AG10803 (cell line): ENCODE measurements around the gene NR3C2.

Experiments used
- DNase-seq: peaks from one replicate; pipeline ENCODE4 v3.0.0; 2010; ENCODE audit warnings: low read depth
- H3K4me3 ChIP-seq: 2 replicates; pipeline ENCODE4 v1.5.1; 2011; ENCODE audit warnings: mild to moderate bottlenecking, low read length, control low read depth
- CTCF ChIP-seq: conservative IDR thresholded peaks from 2 replicates; pipeline ENCODE4 v1.5.1; 2011; ENCODE audit warnings: mild to moderate bottlenecking, low read length, control low read depth, inconsistent platforms

The NR3C2 gene

GRCh38 chr4:148059617-148060180 lies 382.5 kb downstream of the NR3C2 start:
- H3K4me3 ChIP-seq, result no peak overlapping the region
- DNase-seq, result no peak

GRCh38 chr4:148057984-148058859 lies 384.0 kb downstream of the NR3C2 start:
- no peak overlapping the region for H3K4me3 ChIP-seq

More at GRCh38 chr4:148059617-148060180, 382.5 kb downstream of the NR3C2 start:
- TF ChIP-seq CTCF, result no peak

GRCh38 chr4:148057516-148057915 lies 384.7 kb downstream of the NR3C2 start:
- no peak for DNase-seq
- H3K4me3 ChIP-seq, result no peak overlapping the region
- no peak for TF ChIP-seq CTCF

More at GRCh38 chr4:148057984-148058859, 384.0 kb downstream of the NR3C2 start:
- DNase-seq, result no peak
- no peak for TF ChIP-seq CTCF

DNA sequence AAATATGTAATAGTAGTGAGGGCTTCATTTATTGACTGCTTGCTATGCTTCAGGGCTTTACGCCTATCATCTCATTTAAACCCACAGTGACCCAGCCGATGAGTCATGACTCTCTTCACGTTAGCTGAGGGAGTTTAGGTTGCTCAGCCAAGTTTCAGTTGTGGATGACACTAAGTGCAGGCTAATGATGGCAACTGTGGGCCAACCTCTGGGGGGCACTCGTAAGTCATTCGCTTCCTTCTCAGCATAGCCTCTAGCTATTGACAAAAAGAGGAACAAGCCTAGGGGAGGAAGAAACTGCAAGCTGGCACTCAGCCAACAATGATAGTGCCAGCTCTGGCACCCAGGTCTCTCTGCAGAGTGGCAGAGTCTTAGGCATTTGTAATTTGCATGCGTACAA lies 385.3 kb downstream of the NR3C2 start:
- H3K4me3 ChIP-seq, result no peak overlapping the region
- DNase-seq, result peak; percentile 51
- TF ChIP-seq CTCF, result no peak

- DNase-seq, result no peak
- no peak overlapping the region for H3K4me3 ChIP-seq
- no peak for TF ChIP-seq CTCF
Observed at GRCh38 chr4:148055844-148056243, 386.4 kb downstream of the NR3C2 start.

DNA sequence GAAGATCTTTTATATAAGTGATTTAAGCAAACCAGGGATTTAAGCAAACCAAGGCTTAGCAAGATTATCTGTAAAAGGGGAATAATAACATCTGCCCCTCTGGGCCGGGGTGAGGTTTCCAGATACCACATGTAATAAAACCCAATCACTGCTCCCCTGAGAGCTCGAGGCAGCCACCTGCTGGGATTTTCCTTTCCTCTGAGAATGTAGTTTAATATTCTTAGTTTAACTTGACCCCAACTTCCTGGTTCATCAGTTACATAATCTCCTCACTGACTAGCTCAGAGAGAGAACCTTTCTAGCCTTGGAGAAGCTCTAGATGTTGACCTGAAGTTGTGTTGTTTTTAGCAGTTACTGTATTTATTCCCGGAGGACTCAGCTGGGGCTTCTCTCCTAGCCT lies 387.9 kb downstream of the NR3C2 start:
- no peak overlapping the region for H3K4me3 ChIP-seq
- DNase-seq, result no peak
- no peak for TF ChIP-seq CTCF
